ENCODE measurements around the gene LTBP1. TPM values are rescaled to one million over a fixed set of nuclear protein-coding genes. Genes with fewer than 3 reads are reported as not detected.

Gene LTBP1
- total and polyA plus RNA-seq, 2 experiments from 2014 or later, result 15.7 to 49.8 TPM

- H3K27me3 Mint-ChIP-seq (ENCODE audit: insufficient read depth, low read depth, poor library complexity), result peaks cover 2% of the 10 kb centered on the region
- no peaks in the 10 kb centered on the region for H3K4me1 ChIP-seq (ENCODE audit: insufficient read depth)
Observed at GRCh38 chr2:33337385-33337960, 390.7 kb downstream of the LTBP1 start.

More at GRCh38 chr2:33337385-33337960, 390.7 kb downstream of the LTBP1 start:
- Histone ChIP-seq H4K20me1 (replicated peaks; ENCODE audit: insufficient read depth) (no peaks in the 10 kb centered on the region), H3K9me2 (ENCODE audit: insufficient read depth) (peaks cover 18% of the 10 kb centered on the region; the same call in 1 of the 2 replicates), H3K36me3 (ENCODE audit: insufficient read depth) (no peaks in the 10 kb centered on the region), H3K79me2 (replicated peaks; ENCODE audit: insufficient read depth) (no peaks in the 10 kb centered on the region), H3K4me2 (no peak overlapping the region), H2AFZ (no peak overlapping the region), H3F3A (replicated peaks; ENCODE audit: low read depth) (no peaks in the 10 kb centered on the region), H3K27ac (ENCODE audit: low read depth) (no peak overlapping the region), H3K27me3 (ENCODE audit: insufficient read depth) (no peaks in the 10 kb centered on the region), H3K4me3 (no peak overlapping the region)
- DNase-seq (ENCODE audit: low spot score) (no peak), ATAC-seq (no peak)
- no peak overlapping the region for H3K27ac Mint-ChIP-seq
- TF ChIP-seq STAT1 (IDR thresholded peaks at IDR 0.05; ENCODE audit: unreplicated experiment) (no peak), JUNB (IDR thresholded peaks at IDR 0.05; ENCODE audit: unreplicated experiment) (no peak), EZH2 (IDR thresholded peaks at IDR 0.05; ENCODE audit: low read depth, unreplicated experiment) (no peak), ZNF331 (CRISPR knock-in tag; IDR thresholded peaks at IDR 0.05; ENCODE audit: low read depth) (no peak), CREB1 (CRISPR knock-in tag; IDR thresholded peaks at IDR 0.05; ENCODE audit: low read depth) (no peak), NANOG (IDR thresholded peaks at IDR 0.05; ENCODE audit: borderline replicate concordance) (no peak)
- TF ChIP-seq, protein P1, sequence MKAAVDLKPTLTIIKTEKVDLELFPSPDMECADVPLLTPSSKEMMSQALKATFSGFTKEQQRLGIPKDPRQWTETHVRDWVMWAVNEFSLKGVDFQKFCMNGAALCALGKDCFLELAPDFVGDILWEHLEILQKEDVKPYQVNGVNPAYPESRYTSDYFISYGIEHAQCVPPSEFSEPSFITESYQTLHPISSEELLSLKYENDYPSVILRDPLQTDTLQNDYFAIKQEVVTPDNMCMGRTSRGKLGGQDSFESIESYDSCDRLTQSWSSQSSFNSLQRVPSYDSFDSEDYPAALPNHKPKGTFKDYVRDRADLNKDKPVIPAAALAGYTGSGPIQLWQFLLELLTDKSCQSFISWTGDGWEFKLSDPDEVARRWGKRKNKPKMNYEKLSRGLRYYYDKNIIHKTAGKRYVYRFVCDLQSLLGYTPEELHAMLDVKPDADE (IDR thresholded peaks at IDR 0.05), result no peak
- TF ChIP-seq, protein P2, sequence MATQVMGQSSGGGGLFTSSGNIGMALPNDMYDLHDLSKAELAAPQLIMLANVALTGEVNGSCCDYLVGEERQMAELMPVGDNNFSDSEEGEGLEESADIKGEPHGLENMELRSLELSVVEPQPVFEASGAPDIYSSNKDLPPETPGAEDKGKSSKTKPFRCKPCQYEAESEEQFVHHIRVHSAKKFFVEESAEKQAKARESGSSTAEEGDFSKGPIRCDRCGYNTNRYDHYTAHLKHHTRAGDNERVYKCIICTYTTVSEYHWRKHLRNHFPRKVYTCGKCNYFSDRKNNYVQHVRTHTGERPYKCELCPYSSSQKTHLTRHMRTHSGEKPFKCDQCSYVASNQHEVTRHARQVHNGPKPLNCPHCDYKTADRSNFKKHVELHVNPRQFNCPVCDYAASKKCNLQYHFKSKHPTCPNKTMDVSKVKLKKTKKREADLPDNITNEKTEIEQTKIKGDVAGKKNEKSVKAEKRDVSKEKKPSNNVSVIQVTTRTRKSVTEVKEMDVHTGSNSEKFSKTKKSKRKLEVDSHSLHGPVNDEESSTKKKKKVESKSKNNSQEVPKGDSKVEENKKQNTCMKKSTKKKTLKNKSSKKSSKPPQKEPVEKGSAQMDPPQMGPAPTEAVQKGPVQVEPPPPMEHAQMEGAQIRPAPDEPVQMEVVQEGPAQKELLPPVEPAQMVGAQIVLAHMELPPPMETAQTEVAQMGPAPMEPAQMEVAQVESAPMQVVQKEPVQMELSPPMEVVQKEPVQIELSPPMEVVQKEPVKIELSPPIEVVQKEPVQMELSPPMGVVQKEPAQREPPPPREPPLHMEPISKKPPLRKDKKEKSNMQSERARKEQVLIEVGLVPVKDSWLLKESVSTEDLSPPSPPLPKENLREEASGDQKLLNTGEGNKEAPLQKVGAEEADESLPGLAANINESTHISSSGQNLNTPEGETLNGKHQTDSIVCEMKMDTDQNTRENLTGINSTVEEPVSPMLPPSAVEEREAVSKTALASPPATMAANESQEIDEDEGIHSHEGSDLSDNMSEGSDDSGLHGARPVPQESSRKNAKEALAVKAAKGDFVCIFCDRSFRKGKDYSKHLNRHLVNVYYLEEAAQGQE (IDR thresholded peaks at IDR 0.05; ENCODE audit: unreplicated experiment), result no peak
- TF ChIP-seq, protein P3, sequence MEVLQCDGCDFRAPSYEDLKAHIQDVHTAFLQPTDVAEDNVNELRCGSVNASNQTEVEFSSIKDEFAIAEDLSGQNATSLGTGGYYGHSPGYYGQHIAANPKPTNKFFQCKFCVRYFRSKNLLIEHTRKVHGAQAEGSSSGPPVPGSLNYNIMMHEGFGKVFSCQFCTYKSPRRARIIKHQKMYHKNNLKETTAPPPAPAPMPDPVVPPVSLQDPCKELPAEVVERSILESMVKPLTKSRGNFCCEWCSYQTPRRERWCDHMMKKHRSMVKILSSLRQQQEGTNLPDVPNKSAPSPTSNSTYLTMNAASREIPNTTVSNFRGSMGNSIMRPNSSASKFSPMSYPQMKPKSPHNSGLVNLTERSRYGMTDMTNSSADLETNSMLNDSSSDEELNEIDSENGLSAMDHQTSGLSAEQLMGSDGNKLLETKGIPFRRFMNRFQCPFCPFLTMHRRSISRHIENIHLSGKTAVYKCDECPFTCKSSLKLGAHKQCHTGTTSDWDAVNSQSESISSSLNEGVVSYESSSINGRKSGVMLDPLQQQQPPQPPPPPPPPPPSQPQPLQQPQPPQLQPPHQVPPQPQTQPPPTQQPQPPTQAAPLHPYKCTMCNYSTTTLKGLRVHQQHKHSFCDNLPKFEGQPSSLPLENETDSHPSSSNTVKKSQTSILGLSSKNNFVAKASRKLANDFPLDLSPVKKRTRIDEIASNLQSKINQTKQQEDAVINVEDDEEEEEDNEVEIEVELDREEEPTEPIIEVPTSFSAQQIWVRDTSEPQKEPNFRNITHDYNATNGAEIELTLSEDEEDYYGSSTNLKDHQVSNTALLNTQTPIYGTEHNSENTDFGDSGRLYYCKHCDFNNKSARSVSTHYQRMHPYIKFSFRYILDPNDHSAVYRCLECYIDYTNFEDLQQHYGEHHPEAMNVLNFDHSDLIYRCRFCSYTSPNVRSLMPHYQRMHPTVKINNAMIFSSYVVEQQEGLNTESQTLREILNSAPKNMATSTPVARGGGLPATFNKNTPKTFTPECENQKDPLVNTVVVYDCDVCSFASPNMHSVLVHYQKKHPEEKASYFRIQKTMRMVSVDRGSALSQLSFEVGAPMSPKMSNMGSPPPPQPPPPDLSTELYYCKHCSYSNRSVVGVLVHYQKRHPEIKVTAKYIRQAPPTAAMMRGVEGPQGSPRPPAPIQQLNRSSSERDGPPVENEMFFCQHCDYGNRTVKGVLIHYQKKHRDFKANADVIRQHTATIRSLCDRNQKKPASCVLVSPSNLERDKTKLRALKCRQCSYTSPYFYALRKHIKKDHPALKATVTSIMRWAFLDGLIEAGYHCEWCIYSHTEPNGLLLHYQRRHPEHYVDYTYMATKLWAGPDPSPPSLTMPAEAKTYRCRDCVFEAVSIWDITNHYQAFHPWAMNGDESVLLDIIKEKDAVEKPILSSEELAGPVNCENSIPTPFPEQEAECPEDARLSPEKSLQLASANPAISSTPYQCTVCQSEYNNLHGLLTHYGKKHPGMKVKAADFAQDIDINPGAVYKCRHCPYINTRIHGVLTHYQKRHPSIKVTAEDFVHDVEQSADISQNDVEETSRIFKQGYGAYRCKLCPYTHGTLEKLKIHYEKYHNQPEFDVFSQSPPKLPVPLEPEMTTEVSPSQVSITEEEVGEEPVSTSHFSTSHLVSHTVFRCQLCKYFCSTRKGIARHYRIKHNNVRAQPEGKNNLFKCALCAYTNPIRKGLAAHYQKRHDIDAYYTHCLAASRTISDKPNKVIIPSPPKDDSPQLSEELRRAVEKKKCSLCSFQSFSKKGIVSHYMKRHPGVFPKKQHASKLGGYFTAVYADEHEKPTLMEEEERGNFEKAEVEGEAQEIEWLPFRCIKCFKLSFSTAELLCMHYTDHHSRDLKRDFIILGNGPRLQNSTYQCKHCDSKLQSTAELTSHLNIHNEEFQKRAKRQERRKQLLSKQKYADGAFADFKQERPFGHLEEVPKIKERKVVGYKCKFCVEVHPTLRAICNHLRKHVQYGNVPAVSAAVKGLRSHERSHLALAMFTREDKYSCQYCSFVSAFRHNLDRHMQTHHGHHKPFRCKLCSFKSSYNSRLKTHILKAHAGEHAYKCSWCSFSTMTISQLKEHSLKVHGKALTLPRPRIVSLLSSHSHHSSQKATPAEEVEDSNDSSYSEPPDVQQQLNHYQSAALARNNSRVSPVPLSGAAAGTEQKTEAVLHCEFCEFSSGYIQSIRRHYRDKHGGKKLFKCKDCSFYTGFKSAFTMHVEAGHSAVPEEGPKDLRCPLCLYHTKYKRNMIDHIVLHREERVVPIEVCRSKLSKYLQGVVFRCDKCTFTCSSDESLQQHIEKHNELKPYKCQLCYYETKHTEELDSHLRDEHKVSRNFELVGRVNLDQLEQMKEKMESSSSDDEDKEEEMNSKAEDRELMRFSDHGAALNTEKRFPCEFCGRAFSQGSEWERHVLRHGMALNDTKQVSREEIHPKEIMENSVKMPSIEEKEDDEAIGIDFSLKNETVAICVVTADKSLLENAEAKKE (CRISPR knock-in tag; IDR thresholded peaks at IDR 0.05), result no peak
- H3K4me1 Mint-ChIP-seq, result no peaks in the 10 kb centered on the region
- no peaks in the 10 kb centered on the region for H3K36me3 Mint-ChIP-seq (ENCODE audit: low read depth)
- H3K4me3 Mint-ChIP-seq, result no peak overlapping the region
- no peaks in the 10 kb centered on the region for H3K9me3 Mint-ChIP-seq

All from GM23338 (cell line).